Naive thymus-derived CD4-positive, alpha-beta T cell (primary cell): ENCODE data around the gene SLC46A1. TPM values are rescaled to one million over a fixed set of nuclear protein-coding genes. Genes with fewer than 3 reads are reported as not detected.

Experiments
- ATAC-seq: fragments of 150-1000 bp; cut with Tn5 transposase; 2 replicates; pipeline ENCODE4 v1.10.0; 2021; ENCODE audit warnings: mild to moderate bottlenecking, moderate library complexity
- CTCF ChIA-PET: fragments of 350-600 bp; sonication (Branson Sonifier 250); formaldehyde crosslinking; loops from one replicate; lab custom pipeline; 2021; ENCODE audit warnings: antibody characterized with exemption; lab: Charles Lee
- POLR2A ChIA-PET: fragments of 350-600 bp; sonication (Branson Sonifier 250); formaldehyde crosslinking; loops from one replicate; lab custom pipeline; 2021; ENCODE audit warnings: antibody characterized with exemption, inconsistent platforms; lab: Charles Lee
- DNase-seq, 9 donors: peaks; one replicate each; pipeline versions ENCODE4 v3.0.0 to v3.0.0-alpha.2; 2020 to 2022; ENCODE audit warnings: mixed read lengths in 1 of 9
- H3K27ac ChIP-seq: one replicate; pipeline ENCODE4 v1.7.0; 2013; ENCODE audit warnings: mild to moderate bottlenecking, low read depth, low read length, moderate library complexity
- H3K27me3 ChIP-seq, 2 donors: one replicate each; pipeline ENCODE4 v1.7.0; 2013; ENCODE audit warnings: low read length in 2 of 2, mild to moderate bottlenecking in 2 of 2, moderate library complexity in 2 of 2; ENCODE audit not compliant: control insufficient read depth in 2 of 2, insufficient read depth in 2 of 2
- H3K36me3 ChIP-seq, 3 experiments: 1 replicate in 2 of 3; 2 replicates in 1 of 3; pipeline ENCODE4 v1.7.0; 2013; ENCODE audit warnings: low read length in 3 of 3, mild to moderate bottlenecking in 3 of 3, moderate library complexity in 1 of 3; ENCODE audit not compliant: insufficient read depth in 3 of 3, control insufficient read depth in 2 of 3
- H3K4me1 ChIP-seq, 2 donors: one replicate each; pipeline ENCODE4 v1.7.0; 2013; ENCODE audit warnings: low read length in 2 of 2, mild to moderate bottlenecking in 2 of 2, moderate library complexity in 1 of 2; ENCODE audit not compliant: control insufficient read depth in 2 of 2, insufficient read depth in 2 of 2
- H3K4me3 ChIP-seq: 2 replicates; pipeline ENCODE4 v1.7.0; 2013; ENCODE audit warnings: mild to moderate bottlenecking, low read length
- H3K9me3 ChIP-seq, 3 experiments: 1 replicate in 2 of 3; 2 replicates in 1 of 3; pipeline ENCODE4 v1.7.0; 2013; ENCODE audit warnings: low read length in 3 of 3; ENCODE audit not compliant: control insufficient read depth in 2 of 3
- H3K27ac Mint-ChIP-seq, 9 donors: one replicate each; pipeline ENCODE4 v1.8.0; 2020 to 2022; ENCODE audit warnings: mixed read lengths in 9 of 9, mild to moderate bottlenecking in 8 of 9, moderate library complexity in 5 of 9, inconsistent platforms in 2 of 9
- H3K27me3 Mint-ChIP-seq, 5 donors: one replicate each; pipeline ENCODE4 v1.8.0; 2021 to 2022; ENCODE audit warnings: mixed read lengths in 5 of 5, mild to moderate bottlenecking in 1 of 5
- H3K36me3 Mint-ChIP-seq, 5 donors: one replicate each; pipeline ENCODE4 v1.8.0; 2020 to 2022; ENCODE audit warnings: mixed read lengths in 5 of 5, mild to moderate bottlenecking in 3 of 5, inconsistent platforms in 1 of 5
- H3K4me1 Mint-ChIP-seq, 7 donors: one replicate each; pipeline ENCODE4 v1.8.0; 2020 to 2022; ENCODE audit warnings: mixed read lengths in 7 of 7, mild to moderate bottlenecking in 3 of 7, inconsistent platforms in 1 of 7
- H3K4me3 Mint-ChIP-seq, 10 donors: one replicate each; pipeline ENCODE4 v1.8.0; 2020 to 2022; ENCODE audit warnings: mild to moderate bottlenecking in 10 of 10, mixed read lengths in 10 of 10, moderate library complexity in 6 of 10, inconsistent platforms in 2 of 10
- H3K9me3 Mint-ChIP-seq, 11 donors: one replicate each; pipeline ENCODE4 v1.8.0; 2020 to 2022; ENCODE audit warnings: mixed read lengths in 11 of 11, mild to moderate bottlenecking in 4 of 11, inconsistent platforms in 1 of 11, moderate library complexity in 1 of 11
- intact Hi-C, 2 donors: fragments of 100-400 bp; cut with micrococcal nuclease; formaldehyde crosslinking; loops; one replicate each; pipeline ENCODE4 v1.15.1; 2023
- polyA plus RNA-seq, 2 donors: library from polyadenylated mRNA; unstranded; fragments of 300-500 nt; fragmentation: Illumina TruSeq; gene quantifications; one replicate each; pipeline ENCODE4 v1.2.3, GENCODE V29; 2021
- total RNA-seq, 6 experiments: library from RNA in 5 of 6; stranded (reverse) in 5 of 6; gene quantifications; 1 replicate in 5 of 6; 2 replicates in 1 of 6; pipeline ENCODE4 v1.2.3 and lab custom pipeline; 2021 to 2026

The SLC46A1 gene
- total and polyA plus RNA-seq, 7 experiments from 2014 or later = 1.8 to 5.1 (median 3.3) TPM

DNA sequence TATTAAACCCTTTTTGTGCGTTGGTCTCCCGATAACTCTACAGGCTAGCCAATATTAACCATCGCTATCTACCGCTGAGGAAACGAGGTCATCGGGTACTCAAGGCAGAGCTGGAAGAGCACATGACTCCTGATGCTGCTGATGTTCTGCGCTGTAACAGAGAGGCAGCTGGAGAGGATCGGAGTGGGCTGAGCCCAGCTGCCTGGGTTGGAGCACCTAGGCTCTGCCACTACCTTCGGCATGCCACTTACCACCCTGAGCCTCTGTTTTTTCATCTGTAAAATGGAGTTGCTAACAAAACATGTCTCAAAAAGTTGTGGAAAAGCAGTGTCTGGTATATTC, 432 bp upstream of the SLC46A1 start:
- peak overlapping the region; percentile 79 to 88 (median 83) for H3K4me3 Mint-ChIP-seq
- Histone ChIP-seq H3K36me3 (no peaks in the 10 kb centered on the region), H3K9me3 (no peaks in the 10 kb centered on the region), H3K27ac (peak overlapping the region; percentile 52), H3K27me3 (no peaks in the 10 kb centered on the region), H3K4me3 (peak overlapping the region; percentile 27), H3K4me1 (peaks cover 0 to 9% of the 10 kb centered on the region in 2 donors)
- peaks cover 4 to 18% (median 13%) of the 10 kb centered on the region in 7 donors for H3K4me1 Mint-ChIP-seq
- H3K9me3 Mint-ChIP-seq = no peaks in the 10 kb centered on the region
- DNase-seq (peak in 1 of 9 donors; percentile 7), ATAC-seq (peak; percentile 27)
- POLR2A ChIA-PET = interaction anchor here (1.1 kb wide), 1 partner anchor 48 kb away, joined by 5 read pairs; no protein-coding TSS in a partner anchor
- intact Hi-C loops = loop anchor here in 1 of 2 donors (5.0 kb wide), 1 partner anchor 34 kb away; the partner anchor contains the start of genes SARM1 and VTN
- H3K36me3 Mint-ChIP-seq = no peaks in the 10 kb centered on the region
- H3K27me3 Mint-ChIP-seq = peaks cover 0 to 24% (median 8%) of the 10 kb centered on the region in 5 donors
- CTCF ChIA-PET = interaction anchor here (4.0 kb wide), 1 partner anchor 11 kb away, joined by 15 read pairs; no protein-coding TSS in a partner anchor
- peak overlapping the region in 5 of 9 donors; percentile 48 to 81 (median 68) for H3K27ac Mint-ChIP-seq

GRCh38 chr17:28404812-28405570, 1.0 kb downstream of the SLC46A1 start:
- Histone ChIP-seq H3K36me3 (no peaks in the 10 kb centered on the region), H3K4me1 (peaks cover 0 to 9% of the 10 kb centered on the region in 2 donors), H3K27ac (peak overlapping the region; percentile 52), H3K27me3 (no peaks in the 10 kb centered on the region), H3K4me3 (peak overlapping the region; percentile 27), H3K9me3 (no peaks in the 10 kb centered on the region)
- peaks cover 0 to 21% (median 8%) of the 10 kb centered on the region in 5 donors for H3K27me3 Mint-ChIP-seq
- ChIA-PET POLR2A (interaction anchor here (1.1 kb wide), 1 partner anchor 48 kb away, joined by 3 read pairs; the partner anchor contains the start of gene POLDIP2), CTCF (interaction anchor here (4.0 kb wide), 1 partner anchor 12 kb away, joined by 15 read pairs; no protein-coding TSS in a partner anchor)
- no peaks in the 10 kb centered on the region for H3K36me3 Mint-ChIP-seq
- peak overlapping the region in 1 of 9 donors; percentile 61 for H3K27ac Mint-ChIP-seq
- H3K4me1 Mint-ChIP-seq = peaks cover 4 to 18% (median 13%) of the 10 kb centered on the region in 7 donors
- peak overlapping the region; percentile 73 to 85 (median 81) for H3K4me3 Mint-ChIP-seq
- ATAC-seq (no peak), DNase-seq (no peak)
- H3K9me3 Mint-ChIP-seq = no peaks in the 10 kb centered on the region
- intact Hi-C loops = loop anchor here in 1 of 2 donors (5.0 kb wide), 1 partner anchor 33 kb away; the partner anchor contains the start of genes SARM1 and VTN

GRCh38 chr17:28404461-28404811, 1.6 kb downstream of the SLC46A1 start:
- no peak for DNase-seq
- ChIA-PET CTCF (interaction anchor here (4.0 kb wide), 1 partner anchor 13 kb away, joined by 15 read pairs; no protein-coding TSS in a partner anchor), POLR2A (interaction anchor here (1.1 kb wide), 1 partner anchor 47 kb away, joined by 3 read pairs; the partner anchor contains the start of gene POLDIP2)
- Mint-ChIP-seq H3K27ac (peak overlapping the region in 3 of 9 donors; percentile 24 to 61 (median 51)), H3K4me3 (peak overlapping the region; percentile 17 to 85 (median 62)), H3K27me3 (peaks cover 0 to 18% (median 8%) of the 10 kb centered on the region in 5 donors), H3K36me3 (no peaks in the 10 kb centered on the region), H3K4me1 (peaks cover 4 to 18% (median 13%) of the 10 kb centered on the region in 7 donors), H3K9me3 (no peaks in the 10 kb centered on the region)
- H3K27me3 ChIP-seq = no peaks in the 10 kb centered on the region
- peaks cover 0 to 9% of the 10 kb centered on the region in 2 donors for H3K4me1 ChIP-seq
- intact Hi-C loops = no loop called here
- no peaks in the 10 kb centered on the region for H3K36me3 ChIP-seq
- H3K27ac ChIP-seq = no peak overlapping the region
- ATAC-seq = no peak
- no peaks in the 10 kb centered on the region for H3K9me3 ChIP-seq
- H3K4me3 ChIP-seq = no peak overlapping the region

- ChIA-PET POLR2A (interaction anchor here (1.1 kb wide), 1 partner anchor 47 kb away, joined by 3 read pairs; the partner anchor contains the start of gene POLDIP2), CTCF (no interaction called here)
- no peaks in the 10 kb centered on the region for H3K27me3 ChIP-seq
- Mint-ChIP-seq H3K4me1 (peaks cover 4 to 18% (median 13%) of the 10 kb centered on the region in 7 donors), H3K36me3 (no peaks in the 10 kb centered on the region), H3K4me3 (peak overlapping the region in 9 of 10 donors; percentile 17 to 85 (median 58)), H3K27me3 (peaks cover 0 to 17% (median 8%) of the 10 kb centered on the region in 5 donors), H3K27ac (peak overlapping the region in 6 of 9 donors; percentile 20 to 61 (median 44)), H3K9me3 (no peaks in the 10 kb centered on the region)
- H3K9me3 ChIP-seq = no peaks in the 10 kb centered on the region
- no peaks in the 10 kb centered on the region for H3K36me3 ChIP-seq
- no peak overlapping the region for H3K27ac ChIP-seq
- peaks cover 0 to 9% of the 10 kb centered on the region in 2 donors for H3K4me1 ChIP-seq
- H3K4me3 ChIP-seq = no peak overlapping the region
- DNase-seq (no peak), ATAC-seq (no peak)
- intact Hi-C loops = no loop called here
Measured at GRCh38 chr17:28404007-28404406, 2.0 kb downstream of the SLC46A1 start.

GRCh38 chr17:28402844-28403243, 3.2 kb downstream of the SLC46A1 start:
- ATAC-seq = no peak
- intact Hi-C loops = no loop called here
- H3K27ac Mint-ChIP-seq = peak overlapping the region in 2 of 9 donors; percentile 53 to 75

GRCh38 chr17:28402224-28402630, 3.8 kb downstream of the SLC46A1 start:
- Histone ChIP-seq H3K27me3 (no peaks in the 10 kb centered on the region), H3K27ac (no peak overlapping the region), H3K36me3 (peaks cover 0 to 6% (median 0%) of the 10 kb centered on the region in 3 experiments), H3K4me3 (no peak overlapping the region), H3K9me3 (no peaks in the 10 kb centered on the region), H3K4me1 (peaks cover 0 to 9% of the 10 kb centered on the region in 2 donors)
- Mint-ChIP-seq H3K4me3 (no peak overlapping the region), H3K9me3 (peaks cover 0 to 1% (median 0%) of the 10 kb centered on the region in 11 donors), H3K27me3 (peaks cover 0 to 8% (median 0%) of the 10 kb centered on the region in 5 donors), H3K36me3 (peaks cover 0 to 5% (median 0%) of the 10 kb centered on the region in 5 donors), H3K4me1 (peaks cover 0 to 18% (median 13%) of the 10 kb centered on the region in 7 donors), H3K27ac (peak overlapping the region in 3 of 9 donors; percentile 28 to 75 (median 55))
- POLR2A ChIA-PET = no interaction called here
- DNase-seq = no peak
- CTCF ChIA-PET = no interaction called here
- intact Hi-C loops = no loop called here
- ATAC-seq = no peak

More at GRCh38 chr17:28402844-28403243, 3.2 kb downstream of the SLC46A1 start:
- Histone ChIP-seq H3K27ac (no peak overlapping the region), H3K4me1 (peaks cover 0 to 9% of the 10 kb centered on the region in 2 donors), H3K4me3 (no peak overlapping the region), H3K36me3 (peaks cover 0 to under 1% (median 0%) of the 10 kb centered on the region in 3 experiments), H3K9me3 (no peaks in the 10 kb centered on the region), H3K27me3 (no peaks in the 10 kb centered on the region)
- ChIA-PET CTCF (no interaction called here), POLR2A (no interaction called here)
- Mint-ChIP-seq H3K4me3 (no peak overlapping the region), H3K27me3 (peaks cover 0 to 10% (median 0%) of the 10 kb centered on the region in 5 donors), H3K36me3 (peaks cover 0 to 5% (median 0%) of the 10 kb centered on the region in 5 donors), H3K9me3 (no peaks in the 10 kb centered on the region), H3K4me1 (peaks cover 0 to 18% (median 13%) of the 10 kb centered on the region in 7 donors)
- no peak for DNase-seq
